ENCODE data around the gene CLP1.
"Not testable (repeated sequence)": the region's sequence is repeated elsewhere in the genome, so short reads cannot be mapped to it uniquely, and the experiment has no call there.

Gene CLP1

GRCh38 chr11:57667117-57667735 is 9.7 kb downstream of the CLP1 start:
- peak; percentile 100 for DNase-seq

DNA sequence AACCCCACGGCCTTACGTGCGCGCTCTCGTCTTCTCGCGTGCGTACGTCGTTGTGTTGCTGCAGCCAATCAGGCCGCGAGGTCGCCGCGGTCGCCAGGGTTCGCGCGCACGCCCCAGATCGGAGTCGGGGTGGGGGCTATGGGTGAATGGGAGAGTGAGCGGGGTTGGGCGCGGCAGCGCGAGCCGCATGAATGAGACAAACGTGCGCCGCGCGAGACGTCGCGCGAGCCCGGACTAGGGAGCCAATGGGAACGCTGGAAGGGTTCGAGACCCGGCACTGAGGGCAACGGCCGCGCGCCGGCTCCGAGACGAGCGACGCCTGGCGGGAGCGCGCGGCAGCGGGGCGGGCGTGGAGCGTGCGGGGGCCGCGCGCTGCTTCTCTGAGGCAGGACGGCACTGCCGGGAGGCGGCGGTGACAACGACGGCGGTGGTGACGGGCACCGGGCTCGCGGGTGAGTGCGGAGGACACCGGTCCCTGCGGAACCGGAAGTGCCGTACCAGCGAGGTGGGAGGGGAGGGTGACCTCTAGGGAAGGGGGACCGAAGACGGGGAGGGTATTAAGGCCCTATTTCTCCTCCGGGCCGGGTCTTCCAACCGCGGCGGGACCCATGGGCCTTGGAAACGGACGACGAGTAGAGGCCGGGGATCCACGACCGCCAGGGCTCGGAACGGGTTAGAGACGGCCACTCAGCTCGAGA is 10.3 kb downstream of the CLP1 start, which contains the start of gene ZDHHC5:
TSS of gene ZDHHC5 (plus strand) at position 379 of the 698 bp plus-strand sequence. CDS start 4,977 bp downstream, outside the sequence.
- DNase-seq = peak; percentile 100

DNA sequence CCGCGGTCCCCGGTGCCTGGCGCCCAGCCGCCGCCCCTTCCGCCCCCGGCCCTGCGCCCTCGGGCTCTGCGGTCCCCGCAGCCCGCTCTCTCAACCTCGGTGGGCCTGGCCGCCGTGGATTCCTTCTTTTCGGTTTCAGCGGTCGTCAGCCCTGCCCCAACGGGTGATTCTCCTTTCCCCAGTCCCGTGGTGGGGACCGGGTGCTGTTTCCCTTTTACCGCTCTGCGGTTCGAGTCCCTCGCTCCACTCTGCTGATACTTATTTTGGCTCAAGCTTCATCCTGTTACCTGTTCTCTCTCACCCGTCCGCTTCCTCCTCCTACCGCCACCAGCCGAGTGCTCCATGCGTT is 10.8 kb downstream of the CLP1 start:
- DNase-seq = no peak

GRCh38 chr11:57674251-57674650 is 16.7 kb downstream of the CLP1 start:
- peak; percentile 11 for DNase-seq

DNA sequence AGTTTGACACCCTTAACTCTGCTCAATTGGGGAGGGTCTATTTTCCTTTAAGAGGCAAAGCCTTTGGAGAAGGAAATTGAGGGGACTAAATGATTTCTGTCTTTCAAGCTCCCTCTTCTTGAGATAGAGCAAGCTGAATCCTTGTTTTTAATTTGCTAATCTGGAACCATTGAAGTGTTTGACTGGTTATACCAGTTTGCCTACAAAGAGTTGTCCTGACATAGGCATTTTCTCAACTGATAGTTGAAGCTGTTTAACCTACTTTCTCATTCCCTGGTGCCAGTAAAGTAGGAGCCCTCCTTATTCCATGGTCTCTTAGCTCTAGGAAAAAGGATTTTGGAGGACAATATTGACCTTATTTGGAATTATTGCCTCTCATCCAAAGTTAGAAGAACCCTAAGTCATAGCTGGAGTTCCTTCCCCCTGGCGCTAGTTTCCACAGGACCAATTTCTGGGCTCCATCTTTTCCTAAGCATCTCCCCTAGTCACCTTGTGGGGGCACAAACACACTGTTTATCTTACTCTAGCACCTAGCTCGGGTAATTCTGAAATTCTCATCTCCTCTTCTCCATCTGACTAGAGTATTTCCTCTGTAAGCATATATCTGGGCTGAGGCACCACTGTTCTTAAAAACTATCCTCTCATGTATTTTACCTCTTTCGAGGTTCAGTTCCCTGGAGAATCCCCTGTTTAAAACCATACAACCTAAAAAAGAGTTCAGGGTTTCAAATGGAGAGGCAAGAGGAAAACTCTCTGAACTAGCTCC is 17.8 kb downstream of the CLP1 start:
- no peak for DNase-seq

DNA sequence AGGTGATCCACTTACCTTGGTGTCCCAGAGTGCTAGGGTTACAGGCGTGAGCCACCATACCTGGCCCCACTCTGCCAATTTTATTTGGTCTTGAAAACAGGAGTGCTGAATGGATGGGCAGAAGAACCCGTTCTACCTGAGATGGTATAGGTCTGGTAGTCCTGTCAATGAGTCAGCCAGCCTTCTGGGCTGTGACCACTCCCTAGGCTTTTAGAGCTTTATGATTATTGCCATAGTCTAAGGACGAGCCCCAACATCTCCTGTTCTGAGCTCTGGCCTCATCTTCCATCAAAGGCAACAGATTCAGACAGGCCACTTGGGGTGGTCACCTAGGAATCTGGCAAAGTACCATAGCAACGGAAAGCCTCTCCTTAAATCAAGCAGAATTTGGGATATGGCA is 21.8 kb downstream of the CLP1 start:
- DNase-seq = no peak

GRCh38 chr11:57680552-57680874 is 23.0 kb downstream of the CLP1 start:
- no peak for DNase-seq

DNA sequence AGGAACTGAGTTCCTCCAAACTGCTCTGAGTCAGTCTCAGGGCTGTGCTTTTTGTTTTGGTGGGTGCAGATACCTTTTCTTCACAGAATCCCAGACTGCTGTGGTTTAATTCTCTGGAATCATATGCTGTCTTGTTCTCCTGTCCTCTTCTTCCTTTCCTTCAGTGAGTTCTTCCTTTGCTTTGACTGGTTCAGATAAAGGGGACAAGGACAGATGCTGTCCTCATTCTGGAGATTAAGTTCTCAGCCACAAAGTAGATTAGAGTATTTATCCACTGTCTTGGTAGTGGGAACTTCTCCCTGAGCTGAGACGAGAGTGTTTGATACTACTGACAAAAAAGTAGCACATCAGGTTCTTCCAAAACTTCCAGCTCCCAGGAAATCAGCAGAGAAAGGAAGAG is 23.6 kb downstream of the CLP1 start:
- DNase-seq = no peak

- not testable (repeated sequence) for DNase-seq
These were observed 32.9 kb downstream of the CLP1 start for GRCh38 chr11:57690474-57690873.

DNA sequence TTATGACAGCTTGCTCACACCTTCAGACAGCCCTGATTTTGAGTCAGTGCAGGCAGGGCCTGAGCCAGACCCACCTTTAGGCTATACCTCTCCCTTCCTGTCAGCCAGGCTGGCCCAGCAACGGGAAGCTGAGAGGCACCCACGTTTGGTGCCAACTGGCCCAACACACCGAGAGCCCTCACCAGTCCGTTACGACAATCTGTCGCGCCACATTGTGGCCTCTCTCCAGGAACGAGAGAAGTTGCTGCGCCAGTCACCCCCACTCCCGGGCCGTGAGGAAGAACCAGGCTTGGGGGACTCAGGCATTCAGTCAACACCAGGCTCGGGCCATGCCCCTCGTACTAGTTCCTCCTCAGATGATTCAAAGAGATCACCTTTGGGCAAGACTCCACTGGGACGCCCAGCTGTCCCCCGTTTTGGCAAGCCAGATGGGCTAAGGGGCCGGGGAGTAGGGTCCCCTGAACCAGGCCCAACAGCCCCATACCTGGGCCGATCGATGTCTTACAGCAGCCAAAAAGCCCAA is 41.3 kb downstream of the CLP1 start:
- no peak for DNase-seq

DNA sequence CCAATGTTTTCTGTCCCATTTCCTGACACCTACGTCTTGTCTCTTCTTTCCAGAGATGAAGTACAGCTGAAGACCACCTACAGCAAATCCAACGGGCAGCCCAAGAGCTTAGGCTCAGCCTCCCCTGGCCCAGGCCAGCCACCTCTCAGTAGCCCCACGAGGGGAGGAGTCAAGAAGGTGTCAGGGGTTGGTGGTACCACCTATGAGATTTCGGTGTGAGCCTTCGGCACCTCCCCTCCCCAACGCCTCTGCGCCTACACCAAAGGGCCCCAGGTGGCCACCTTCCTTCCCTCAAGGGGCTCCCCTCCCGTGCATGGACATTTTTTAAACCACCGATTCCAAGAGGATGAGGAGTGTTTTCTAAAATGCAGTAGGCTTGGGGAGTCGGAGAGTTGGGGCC is 42.3 kb downstream of the CLP1 start:
- DNase-seq = no peak

DNA sequence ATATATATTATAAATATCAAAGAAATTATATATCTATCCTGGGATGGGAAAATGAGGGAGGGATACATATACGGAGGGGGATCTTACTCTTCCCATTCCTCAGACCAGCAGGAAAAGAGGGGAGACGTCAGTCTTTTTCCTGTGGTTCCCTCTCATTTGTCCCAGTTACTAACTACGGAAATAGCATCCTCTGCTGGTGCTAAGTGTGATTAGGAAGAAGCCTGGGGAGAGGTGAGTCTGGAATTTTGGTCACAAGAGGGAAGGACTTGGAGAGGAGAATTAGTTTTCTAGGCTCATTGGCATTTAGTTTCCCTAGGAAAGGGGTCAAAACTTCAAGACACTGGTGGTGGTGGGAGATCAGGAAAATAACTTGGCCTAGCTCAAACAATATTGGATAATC is 42.9 kb downstream of the CLP1 start:
- DNase-seq = no peak

GRCh38 chr11:57703341-57703740 is 45.8 kb downstream of the CLP1 start:
- no peak for DNase-seq

- no peak for DNase-seq
These were observed 47.4 kb downstream of the CLP1 start for GRCh38 chr11:57704932-57705331.

GRCh38 chr11:57705432-57705831 is 47.9 kb downstream of the CLP1 start:
- DNase-seq = not testable (repeated sequence)

GRCh38 chr11:57709802-57710367 is 52.3 kb downstream of the CLP1 start:
- no peak for DNase-seq
